ENCODE data around the gene MRPS14. TPM values are rescaled to one million over a fixed set of nuclear protein-coding genes. Genes with fewer than 3 reads are reported as not detected.

Gene MRPS14
- total RNA-seq, 2 donors from 2014 or later, result 13.4 to 16.2 TPM

- H3K27ac Mint-ChIP-seq, result peak overlapping the region; percentile 89
- ATAC-seq, result peak; percentile 37
These were observed 18.0 kb downstream of the MRPS14 start for GRCh38 chr1:175005085-175005783.

GRCh38 chr1:175003521-175003920, 19.7 kb downstream of the MRPS14 start:
- peak overlapping the region; percentile 72 for H3K4me3 Mint-ChIP-seq
- peaks cover 7% of the 10 kb centered on the region for H3K36me3 Mint-ChIP-seq (ENCODE audit: low read depth)
- ATAC-seq (no peak), DNase-seq (no peak)
- H3K9me3 ChIP-seq (ENCODE audit: control insufficient read depth, low read length, poor library complexity, severe bottlenecking), result no peaks in the 10 kb centered on the region
- no peaks in the 10 kb centered on the region for H3K27me3 Mint-ChIP-seq
- H3K27ac Mint-ChIP-seq, result no peak overlapping the region
- H3K4me1 Mint-ChIP-seq, result peaks cover 34% of the 10 kb centered on the region

More at GRCh38 chr1:175005085-175005783, 18.0 kb downstream of the MRPS14 start:
- Mint-ChIP-seq H3K27me3 (no peaks in the 10 kb centered on the region), H3K4me1 (peaks cover 38% of the 10 kb centered on the region), H3K36me3 (ENCODE audit: low read depth) (peaks cover 11% of the 10 kb centered on the region), H3K4me3 (peak overlapping the region; percentile 31)
- no peaks in the 10 kb centered on the region for H3K9me3 ChIP-seq (ENCODE audit: control insufficient read depth, low read length, poor library complexity, severe bottlenecking)
- DNase-seq, result no peak

GRCh38 chr1:175002910-175003517, 20.2 kb downstream of the MRPS14 start:
- ATAC-seq, result no peak
- Mint-ChIP-seq H3K4me1 (peaks cover 34% of the 10 kb centered on the region), H3K36me3 (ENCODE audit: low read depth) (peaks cover 5% of the 10 kb centered on the region), H3K4me3 (peak overlapping the region; percentile 72), H3K27ac (no peak overlapping the region), H3K27me3 (no peaks in the 10 kb centered on the region)
- H3K9me3 ChIP-seq (ENCODE audit: control insufficient read depth, low read length, poor library complexity, severe bottlenecking), result no peaks in the 10 kb centered on the region
- no peak for DNase-seq

- H3K27ac Mint-ChIP-seq, result no peak overlapping the region
- H3K4me3 Mint-ChIP-seq, result no peak overlapping the region
- no peaks in the 10 kb centered on the region for H3K27me3 Mint-ChIP-seq
- no peak for ATAC-seq
- DNase-seq, result no peak
- no peaks in the 10 kb centered on the region for H3K9me3 ChIP-seq (ENCODE audit: control insufficient read depth, low read length, poor library complexity, severe bottlenecking)
- peaks cover 43% of the 10 kb centered on the region for H3K4me1 Mint-ChIP-seq
- peaks cover 5% of the 10 kb centered on the region for H3K36me3 Mint-ChIP-seq (ENCODE audit: low read depth)
These were observed 22.5 kb downstream of the MRPS14 start for GRCh38 chr1:175000697-175001187.

GRCh38 chr1:174999936-175000696, 23.1 kb downstream of the MRPS14 start, which contains the start of gene CACYBP:
Gene CACYBP, plus strand, starts transcription at chr1:174999947. Its CDS starts 234 bp downstream, at chr1:175000181.
- Mint-ChIP-seq H3K27ac (no peak within 1 kb of the TSS), H3K27me3 (no peaks in the 10 kb centered on the region), H3K4me1 (peaks cover 37% of the 10 kb centered on the region), H3K36me3 (ENCODE audit: low read depth) (peaks cover 3% of the 10 kb centered on the region), H3K4me3 (no peak within 1 kb of the TSS)
- DNase-seq (no peak), ATAC-seq (peak; percentile 1)
- H3K9me3 ChIP-seq (ENCODE audit: control insufficient read depth, low read length, poor library complexity, severe bottlenecking), result no peaks in the 10 kb centered on the region

- Mint-ChIP-seq H3K27me3 (no peaks in the 10 kb centered on the region), H3K4me1 (peaks cover 34% of the 10 kb centered on the region), H3K4me3 (no peak overlapping the region), H3K27ac (no peak overlapping the region), H3K36me3 (ENCODE audit: low read depth) (peaks cover 2% of the 10 kb centered on the region)
- DNase-seq (peak; percentile 92 to 98 (median 97)), ATAC-seq (peak; percentile 79)
- H3K9me3 ChIP-seq (ENCODE audit: control insufficient read depth, low read length, poor library complexity, severe bottlenecking), result no peaks in the 10 kb centered on the region
These were observed 23.8 kb downstream of the MRPS14 start for GRCh38 chr1:174999216-174999935.

- no peak for ATAC-seq
- no peaks in the 10 kb centered on the region for H3K9me3 ChIP-seq (ENCODE audit: control insufficient read depth, low read length, poor library complexity, severe bottlenecking)
- peak in 2 of 3 donors; percentile 16 to 19 for DNase-seq
These were observed 24.5 kb downstream of the MRPS14 start for GRCh38 chr1:174998569-174999215.

GRCh38 chr1:174997041-174997440, 26.2 kb downstream of the MRPS14 start:
- H3K27me3 Mint-ChIP-seq, result no peaks in the 10 kb centered on the region
- peaks cover 18% of the 10 kb centered on the region for H3K4me1 Mint-ChIP-seq
- no peak overlapping the region for H3K4me3 Mint-ChIP-seq
- ATAC-seq (no peak), DNase-seq (no peak)
- no peaks in the 10 kb centered on the region for H3K9me3 ChIP-seq (ENCODE audit: control insufficient read depth, low read length, poor library complexity, severe bottlenecking)
- no peak overlapping the region for H3K27ac Mint-ChIP-seq
- peaks cover 2% of the 10 kb centered on the region for H3K36me3 Mint-ChIP-seq (ENCODE audit: low read depth)

More at GRCh38 chr1:174998569-174999215, 24.5 kb downstream of the MRPS14 start:
- no peak overlapping the region for H3K4me3 Mint-ChIP-seq
- no peak overlapping the region for H3K27ac Mint-ChIP-seq
- H3K36me3 Mint-ChIP-seq (ENCODE audit: low read depth), result peaks cover 2% of the 10 kb centered on the region
- H3K4me1 Mint-ChIP-seq, result peaks cover 31% of the 10 kb centered on the region
- no peaks in the 10 kb centered on the region for H3K27me3 Mint-ChIP-seq

GRCh38 chr1:174996476-174996875, 26.7 kb downstream of the MRPS14 start:
- no peaks in the 10 kb centered on the region for H3K9me3 ChIP-seq (ENCODE audit: control insufficient read depth, low read length, poor library complexity, severe bottlenecking)
- Mint-ChIP-seq H3K4me1 (peaks cover 18% of the 10 kb centered on the region), H3K36me3 (ENCODE audit: low read depth) (peaks cover 2% of the 10 kb centered on the region), H3K4me3 (no peak overlapping the region), H3K27ac (peak overlapping the region; percentile 11), H3K27me3 (no peaks in the 10 kb centered on the region)
- ATAC-seq, result no peak
- no peak for DNase-seq

GRCh38 chr1:174995916-174996315, 27.3 kb downstream of the MRPS14 start:
- ATAC-seq, result no peak
- no peak overlapping the region for H3K4me3 Mint-ChIP-seq
- H3K9me3 ChIP-seq (ENCODE audit: control insufficient read depth, low read length, poor library complexity, severe bottlenecking), result no peaks in the 10 kb centered on the region
- peaks cover 16% of the 10 kb centered on the region for H3K4me1 Mint-ChIP-seq
- peak overlapping the region; percentile 11 for H3K27ac Mint-ChIP-seq
- H3K27me3 Mint-ChIP-seq, result no peaks in the 10 kb centered on the region
- H3K36me3 Mint-ChIP-seq (ENCODE audit: low read depth), result peaks cover 2% of the 10 kb centered on the region
- DNase-seq, result no peak

GRCh38 chr1:174995121-174995520, 28.1 kb downstream of the MRPS14 start:
- Mint-ChIP-seq H3K27ac (no peak overlapping the region), H3K27me3 (no peaks in the 10 kb centered on the region), H3K4me3 (no peak overlapping the region), H3K36me3 (ENCODE audit: low read depth) (peaks cover 2% of the 10 kb centered on the region), H3K4me1 (peaks cover 10% of the 10 kb centered on the region)
- DNase-seq (no peak), ATAC-seq (no peak)
- no peaks in the 10 kb centered on the region for H3K9me3 ChIP-seq (ENCODE audit: control insufficient read depth, low read length, poor library complexity, severe bottlenecking)

GRCh38 chr1:174991473-174991872, 31.8 kb downstream of the MRPS14 start:
- H3K4me3 Mint-ChIP-seq, result no peak overlapping the region
- DNase-seq (no peak), ATAC-seq (no peak)
- H3K27ac Mint-ChIP-seq, result peak overlapping the region; percentile 94
- peaks cover 12% of the 10 kb centered on the region for H3K4me1 Mint-ChIP-seq
- no peaks in the 10 kb centered on the region for H3K9me3 ChIP-seq (ENCODE audit: control insufficient read depth, low read length, poor library complexity, severe bottlenecking)
- H3K27me3 Mint-ChIP-seq, result no peaks in the 10 kb centered on the region
- H3K36me3 Mint-ChIP-seq (ENCODE audit: low read depth), result peaks cover 3% of the 10 kb centered on the region

Measured in T-helper 17 cell (primary cell).